ENCODE data around the gene MED7. TPM values are rescaled to one million over a fixed set of nuclear protein-coding genes. Genes with fewer than 3 reads are reported as not detected.

MED7 gene
- total and polyA plus RNA-seq, 2 of the 13 experiments (the other 11 are each of a cell fraction or from before 2014, with no cell fraction given), result 9.2 to 9.4 TPM

DNA sequence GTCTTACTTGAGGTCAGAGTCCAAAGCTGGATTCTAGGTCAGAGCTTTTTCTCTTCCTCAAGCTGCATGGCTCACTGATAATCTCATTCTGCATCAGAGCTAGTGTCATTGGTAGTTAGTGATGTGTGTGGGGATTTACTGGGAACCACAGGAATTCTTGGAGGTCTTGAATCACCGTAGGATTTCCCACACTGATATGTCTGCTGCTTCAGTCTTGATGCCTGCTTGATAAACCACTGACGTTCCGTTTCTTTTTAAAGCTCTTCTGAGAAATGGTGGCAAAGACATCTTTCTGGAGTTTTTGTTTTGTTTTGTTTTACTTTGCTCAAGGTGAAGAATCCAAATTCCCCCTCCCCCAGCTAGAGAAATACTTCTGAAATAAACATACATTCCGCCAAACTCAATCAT is 24.6 kb upstream of the MED7 start:
- TF ChIP-seq NFKBIZ (CRISPR knock-in tag; IDR thresholded peaks at IDR 0.05), result no peak
- no peak for TF ChIP-seq SRSF4 (IDR thresholded peaks at IDR 0.05; ENCODE audit: low read depth, low read length, poor library complexity, severe bottlenecking)
- TF ChIP-seq ZNF598 (CRISPR knock-in tag; IDR thresholded peaks at IDR 0.05; ENCODE audit: borderline replicate concordance), result no peak
- TF ChIP-seq ZNF550 (CRISPR knock-in tag; IDR thresholded peaks at IDR 0.05; ENCODE audit: borderline replicate concordance), result no peak
- TF ChIP-seq ZNF33B (CRISPR knock-in tag; IDR thresholded peaks at IDR 0.05), result no peak
- no peak for TF ChIP-seq SNAPC2 (CRISPR knock-in tag; IDR thresholded peaks at IDR 0.05)
- no peak overlapping the region for H3K27ac ChIP-seq (ENCODE audit: extremely low read length, insufficient read depth, low read length)
- 4% methylated on average over 3 of the region's 4 CpGs for WGBS (ENCODE audit: low lambda C conversion rate)
- H4K20me1 ChIP-seq (ENCODE audit: insufficient read depth, low read length), result no peaks in the 10 kb centered on the region
- H3K4me2 ChIP-seq (ENCODE audit: low read depth, low read length), result no peak overlapping the region
- no peak overlapping the region for H3K9ac ChIP-seq (ENCODE audit: insufficient read depth, low read depth, low read length)
- no peaks in the 10 kb centered on the region for H3K36me3 ChIP-seq (replicated peaks in 1 of 2; ENCODE audit: control insufficient read depth in 1 of 2, insufficient read depth in 2 of 2, low read length in 2 of 2)
- ATAC-seq, result no peak
- POLR2A ChIA-PET, result no interaction called here
- no peak overlapping the region for H2AFZ ChIP-seq (ENCODE audit: low read length)
- no peak for DNase-seq (ENCODE audit: low spot score)
- H3K4me1 ChIP-seq (ENCODE audit: insufficient read depth, low read length), result no peaks in the 10 kb centered on the region
- FAIRE-seq, result no peak
- H3K9me3 ChIP-seq (ENCODE audit: low read length), result no peaks in the 10 kb centered on the region
- H3K4me3 ChIP-seq (replicated peaks in 1 of 3; ENCODE audit: insufficient read depth in 1 of 3, low read depth in 2 of 3, low read length in 3 of 3), result no peak overlapping the region
- intact Hi-C loops (cut with micrococcal nuclease; ENCODE audit: unreplicated experiment), result no loop called here
- no peaks in the 10 kb centered on the region for H3K79me2 ChIP-seq (ENCODE audit: insufficient read depth, low read length)
- CTCF ChIA-PET (ENCODE audit: low intra/inter-chr PET ratio, low total read pairs), result no interaction called here
- no TSS peak for BruUV-seq (replicated peaks)
- H3K27me3 ChIP-seq (ENCODE audit: control insufficient read depth in 1 of 2, insufficient read depth in 2 of 2, low read length in 2 of 2), result peaks cover 1 to 22% of the 10 kb centered on the region in 2 experiments; a peak in 3 of 5 replicates
- in situ Hi-C loops (cut with HindIII; ENCODE audit: extremely low pct_ligation_motif_present, low pct_unique_long_range_greater_than_20kb), result no loop called here

DNA sequence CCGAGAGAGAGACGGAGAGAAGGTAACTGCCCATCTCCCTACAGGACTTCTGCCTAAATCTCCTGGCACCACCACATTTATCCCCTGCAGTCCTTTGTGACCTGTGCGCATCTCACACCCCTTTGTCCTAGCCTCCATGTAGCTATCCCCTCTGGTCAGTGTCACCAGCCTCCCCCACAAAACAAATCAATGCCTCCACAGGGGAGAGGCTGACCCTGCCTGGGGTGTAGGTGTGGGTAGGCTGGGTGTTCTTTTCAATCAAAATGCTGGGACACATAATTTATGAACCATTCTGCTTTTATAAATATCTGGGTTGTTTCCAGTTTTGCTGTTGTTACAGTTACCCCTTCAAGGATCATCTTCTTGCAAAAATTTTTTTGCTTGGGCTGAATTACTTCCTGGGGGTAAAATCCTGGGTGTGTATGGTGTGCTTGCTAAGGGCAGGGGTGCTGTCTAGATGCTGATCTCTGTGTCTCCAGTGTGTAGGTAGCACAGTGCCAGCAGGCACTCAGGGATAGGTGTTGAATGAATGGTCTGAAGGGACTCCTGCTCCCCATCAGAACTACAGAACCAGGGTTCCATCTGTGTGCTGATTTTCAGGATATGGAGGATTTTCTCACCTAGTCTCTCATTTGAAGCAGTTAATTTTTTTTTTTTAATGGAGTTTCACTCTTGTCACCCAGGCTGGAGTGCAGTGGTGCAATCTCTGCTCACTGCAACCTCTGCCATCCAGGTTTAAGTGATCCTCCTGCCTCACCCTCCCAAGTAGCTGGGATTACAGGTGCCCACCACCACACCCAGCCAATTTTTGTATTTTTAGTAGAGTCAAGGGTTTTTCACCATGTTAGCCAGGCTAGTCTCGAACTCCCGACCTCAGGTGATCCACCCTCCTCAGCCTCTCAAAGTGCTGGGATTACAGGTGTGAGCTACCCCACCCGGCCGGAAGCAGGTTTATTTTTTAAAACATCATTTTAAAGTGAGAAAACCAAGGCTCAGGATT is 23.8 kb upstream of the MED7 start, which contains the start of gene GARIN3:
Gene GARIN3 (minus strand): TSS at position 51 of the 1,000 bp plus-strand sequence. CDS start 96 bp downstream, outside the sequence.
- intact Hi-C loops (cut with micrococcal nuclease; ENCODE audit: unreplicated experiment) (no loop called here), in situ Hi-C loops (cut with HindIII; ENCODE audit: extremely low pct_ligation_motif_present, low pct_unique_long_range_greater_than_20kb) (no loop called here)
- Histone ChIP-seq H3K4me3 (replicated peaks in 1 of 3; ENCODE audit: insufficient read depth in 1 of 3, low read depth in 2 of 3, low read length in 3 of 3) (no peak within 1 kb of the TSS), H3K27ac (ENCODE audit: extremely low read length, insufficient read depth, low read length) (no peak within 1 kb of the TSS), H3K36me3 (replicated peaks in 1 of 2; ENCODE audit: control insufficient read depth in 1 of 2, insufficient read depth in 2 of 2, low read length in 2 of 2) (no peaks in the 10 kb centered on the region), H3K9me3 (ENCODE audit: low read length) (no peaks in the 10 kb centered on the region), H3K4me1 (ENCODE audit: insufficient read depth, low read length) (no peaks in the 10 kb centered on the region), H3K4me2 (ENCODE audit: low read depth, low read length) (no peak within 1 kb of the TSS), H4K20me1 (ENCODE audit: insufficient read depth, low read length) (no peaks in the 10 kb centered on the region), H3K27me3 (ENCODE audit: control insufficient read depth in 1 of 2, insufficient read depth in 2 of 2, low read length in 2 of 2) (peaks cover 1 to 27% of the 10 kb centered on the region in 2 experiments; a peak in 3 of 5 replicates), H2AFZ (ENCODE audit: low read length) (no peak within 1 kb of the TSS), H3K9ac (ENCODE audit: insufficient read depth, low read depth, low read length) (no peak within 1 kb of the TSS), H3K79me2 (ENCODE audit: insufficient read depth, low read length) (no peaks in the 10 kb centered on the region)
- DNase-seq (ENCODE audit: low spot score), result no peak
- BruUV-seq (replicated peaks), result no TSS peak
- 15% methylated on average over 7 of the region's 7 CpGs for WGBS (ENCODE audit: low lambda C conversion rate)
- ATAC-seq, result no peak
- ChIA-PET POLR2A (no interaction called here), CTCF (ENCODE audit: low intra/inter-chr PET ratio, low total read pairs) (no interaction called here)
- TF ChIP-seq AKAP8 (CRISPR knock-in tag; IDR thresholded peaks at IDR 0.05) (no peak), PHF21A (CRISPR knock-in tag; IDR thresholded peaks at IDR 0.05) (no peak), CBX2 (IDR thresholded peaks at IDR 0.05; ENCODE audit: low read depth, low read length) (no peak), CBX2 (CRISPR knock-in tag; IDR thresholded peaks at IDR 0.05; ENCODE audit: low read depth) (no peak), ZNF607 (CRISPR knock-in tag; IDR thresholded peaks at IDR 0.05; ENCODE audit: borderline replicate concordance) (no peak)
- no peak for FAIRE-seq
